ENCODE data around the gene FAM234B.

The FAM234B gene

DNA sequence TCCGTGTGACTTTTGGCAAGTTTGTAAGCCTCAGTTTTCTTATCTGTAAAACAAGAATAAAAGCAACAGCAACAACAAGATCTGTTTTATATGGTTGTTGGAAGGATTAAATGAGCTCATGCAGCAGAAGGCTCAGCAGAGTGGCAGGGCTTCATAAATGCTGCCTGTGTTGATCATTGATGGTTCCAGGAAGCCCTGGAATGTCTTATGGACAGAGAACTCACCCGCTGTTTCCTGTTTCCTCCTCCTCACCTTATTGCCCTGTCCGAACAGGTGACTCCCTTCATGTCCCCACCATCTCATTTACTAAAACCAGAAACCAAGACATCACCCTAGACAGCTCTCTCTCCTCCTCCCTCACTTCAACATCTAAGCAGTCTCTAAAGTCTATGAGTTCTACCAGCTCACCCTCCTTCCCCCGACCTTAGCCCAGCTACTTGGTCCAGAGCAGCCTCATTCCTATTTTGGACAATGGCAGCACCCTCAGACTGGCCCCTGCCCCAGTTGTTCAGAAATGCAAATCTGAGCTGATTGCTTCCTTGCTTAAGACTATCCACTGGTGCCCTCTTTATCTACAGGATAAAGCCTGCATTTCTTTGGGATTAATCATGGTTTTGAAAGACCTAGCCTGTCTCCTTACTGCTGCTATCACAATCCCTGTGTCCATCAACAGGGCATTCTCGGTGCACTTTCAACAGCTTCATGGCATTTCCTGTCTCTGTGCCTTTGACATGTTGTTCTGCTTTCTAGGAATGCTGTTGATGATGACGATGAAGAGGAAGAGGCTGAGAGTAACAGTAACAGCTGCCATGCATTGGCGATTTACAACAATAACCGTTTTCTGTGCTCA, 80.7 kb downstream of the FAM234B start:
- DNase-seq = no peak

DNA sequence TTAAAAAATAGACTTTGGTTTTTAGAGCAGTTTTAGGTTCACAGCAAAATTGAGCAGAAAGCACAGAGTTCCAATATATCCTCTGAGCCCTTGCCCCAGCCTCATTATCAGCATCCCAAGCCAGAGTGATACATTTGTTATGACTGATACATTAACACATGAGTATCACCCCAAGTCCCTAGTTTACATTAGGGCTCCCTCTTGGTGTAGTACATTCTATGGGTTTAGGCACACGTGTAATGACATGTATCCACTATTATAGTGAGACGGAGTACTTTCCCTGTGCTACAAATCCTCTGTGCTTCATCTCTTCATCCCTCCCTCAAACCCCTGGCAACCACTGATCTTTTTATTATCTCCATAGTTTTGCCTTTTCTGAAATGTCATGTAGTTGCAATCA, 81.8 kb downstream of the FAM234B start:
- DNase-seq = no peak

DNA sequence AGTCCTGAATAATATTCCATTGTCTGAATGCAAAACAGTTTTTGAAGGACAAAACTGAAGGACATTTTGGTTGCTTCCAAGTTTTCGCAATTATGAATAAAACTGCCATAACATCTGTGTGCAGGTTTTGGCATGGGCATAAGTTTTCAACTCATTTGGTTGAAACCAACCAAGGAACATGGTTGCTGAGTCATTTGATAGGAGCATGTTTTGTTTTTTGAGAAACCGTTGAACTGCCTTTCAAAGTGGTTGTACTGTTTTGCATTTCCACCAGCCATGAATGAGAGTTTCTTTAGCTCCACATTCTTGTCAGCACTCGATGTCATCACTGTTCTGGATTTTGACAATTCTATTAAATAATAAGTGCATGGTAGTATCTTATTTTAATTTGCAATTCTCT, 82.3 kb downstream of the FAM234B start:
- DNase-seq = no peak

DNA sequence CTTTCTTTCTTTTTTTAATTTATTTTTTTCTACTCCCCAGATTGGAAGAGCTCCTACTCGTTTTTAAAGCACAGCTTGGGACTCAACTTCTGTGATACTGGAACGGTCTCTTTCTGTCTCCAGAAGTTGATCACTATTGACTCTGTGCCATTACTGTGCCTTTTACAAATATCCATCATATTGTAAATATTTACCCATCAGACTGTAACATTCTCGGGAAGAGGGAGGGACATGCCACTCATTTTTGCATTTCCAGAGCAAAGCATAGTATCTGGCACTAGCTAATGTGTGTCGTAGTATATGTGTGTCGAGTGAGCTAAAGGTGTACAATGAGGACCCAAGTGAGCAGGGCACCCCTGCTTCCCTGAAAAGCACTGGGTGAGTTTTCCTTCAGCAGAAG, 83.3 kb downstream of the FAM234B start:
- DNase-seq = no peak

DNA sequence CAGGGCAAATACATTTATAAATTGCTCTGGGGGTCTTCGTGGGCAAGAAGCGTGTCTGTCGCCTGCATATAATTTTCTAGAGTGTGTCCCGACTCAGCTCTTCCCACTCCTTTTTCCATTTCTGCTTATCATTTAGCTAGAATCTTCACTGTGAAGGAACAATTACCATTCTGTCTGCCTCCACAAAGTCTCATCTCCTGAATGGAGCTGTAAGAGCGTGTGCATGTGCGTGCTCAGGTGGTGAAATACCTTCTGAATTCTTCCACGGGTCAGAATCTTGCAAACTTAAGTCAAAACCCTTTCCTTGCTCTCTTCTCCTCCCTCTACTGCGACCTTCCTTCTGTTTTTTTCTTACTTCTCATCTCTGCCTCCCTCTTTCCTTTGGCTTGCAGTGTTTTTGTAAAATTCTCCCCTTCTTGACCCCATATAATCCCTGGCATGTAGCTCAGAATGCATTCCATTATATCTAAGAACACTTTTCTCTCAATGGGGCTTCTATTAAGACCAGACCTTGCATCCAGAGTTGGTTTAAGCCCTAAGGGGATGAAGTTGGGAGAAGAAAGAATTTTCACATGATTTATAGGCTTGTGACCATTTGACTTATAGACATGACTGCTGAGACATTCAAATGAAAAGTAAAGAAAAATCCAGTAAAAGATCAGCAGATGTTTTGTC, 84.2 kb downstream of the FAM234B start:
- DNase-seq = no peak

DNA sequence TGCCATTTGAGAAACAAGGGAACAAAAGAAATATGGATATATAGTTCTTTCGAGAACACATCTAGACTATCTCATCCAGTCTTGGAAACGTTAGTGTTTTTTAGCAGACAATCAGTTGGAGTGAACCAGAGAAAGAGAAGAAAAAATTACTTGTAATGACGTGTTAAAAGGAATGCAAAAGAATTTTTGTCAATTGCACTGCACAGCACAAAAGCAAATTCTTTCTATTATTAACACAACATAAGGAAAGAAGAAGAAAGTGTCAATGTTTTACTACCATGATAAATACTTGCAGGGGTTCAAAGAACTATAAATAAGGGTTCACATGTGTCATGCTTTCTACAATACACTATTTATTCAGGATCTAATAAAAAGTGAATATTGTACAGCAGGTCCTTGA, 86.8 kb downstream of the FAM234B start:
- no peak for DNase-seq

Data from NCI-H748 treated with DMSO at 0.1 percent for 48 hours (cell line).